A549 (cell line): ENCODE measurements around the gene CDKN2AIPNL. TPM values are rescaled to one million over a fixed set of nuclear protein-coding genes. Genes with fewer than 3 reads are reported as not detected.

ENCODE experiments used
- ATOH8 ChIP-seq: fragments of 250-450 bp; sonication (Bioruptor Pico); IDR thresholded peaks from 2 replicates; pipeline ENCODE4 v1.5.0; 2020; ENCODE audit warnings: low read depth, mild to moderate bottlenecking, moderate library complexity
- BCL3 ChIP-seq: fragments of >200 bp; sonication (Bioruptor Twin); formaldehyde crosslinking; IDR thresholded peaks from 3 replicates; pipeline ENCODE4 v1.6.1; 2016
- CEBPB ChIP-seq, 2 experiments: fragments of >200 bp in 1 of 2; sonication (Bioruptor Twin) in 1 of 2; formaldehyde crosslinking in 1 of 2; IDR thresholded peaks; 2 replicates each; pipeline ENCODE4 v1.6.1; 2012 to 2016
- EHF ChIP-seq: fragments of 250-450 bp; sonication (Bioruptor Pico); IDR thresholded peaks from 2 replicates; pipeline ENCODE4 v1.5.0; 2020; ENCODE audit warnings: mild to moderate bottlenecking
- ELK1 ChIP-seq: fragments of 150-350 bp; IDR thresholded peaks from 2 replicates; pipeline ENCODE4 v1.6.1; 2014; ENCODE audit warnings: low read depth, mild to moderate bottlenecking, low read length
- ESRRA ChIP-seq: fragments of 150-350 bp; IDR thresholded peaks from 2 replicates; pipeline ENCODE4 v1.6.1; 2014; ENCODE audit warnings: mild to moderate bottlenecking, low read length, borderline replicate concordance
- FOSB ChIP-seq: fragments of 250-450 bp; sonication (Bioruptor Pico); IDR thresholded peaks from 2 replicates; pipeline ENCODE4 v1.5.0; 2020; ENCODE audit warnings: mild to moderate bottlenecking, moderate library complexity
- FOXS1 ChIP-seq: fragments of 250-450 bp; sonication (Bioruptor Pico); IDR thresholded peaks from 2 replicates; pipeline ENCODE4 v1.5.0; 2020; ENCODE audit warnings: mild to moderate bottlenecking, moderate library complexity
- HOXA7 ChIP-seq: fragments of 250-450 bp; sonication (Bioruptor Pico); IDR thresholded peaks from 2 replicates; pipeline ENCODE4 v1.5.0; 2020; ENCODE audit warnings: mild to moderate bottlenecking, moderate library complexity
- HOXB13 ChIP-seq: fragments of 250-450 bp; sonication (Bioruptor Pico); IDR thresholded peaks from 2 replicates; pipeline ENCODE4 v1.5.0; 2020; ENCODE audit warnings: low read depth, mild to moderate bottlenecking, moderate library complexity
- NR3C1 ChIP-seq: fragments of >200 bp; sonication (Bioruptor Twin); formaldehyde crosslinking; IDR thresholded peaks from 3 replicates; pipeline ENCODE4 v1.6.1; 2017
- POLR2AphosphoS2 ChIP-seq: conservative IDR thresholded peaks from 2 replicates; pipeline ENCODE4 v1.6.1; 2012; ENCODE audit warnings: low read length, improper control_type of control experiment, inconsistent platforms
- RAD21 ChIP-seq, 2 experiments: fragments of >200 bp in 1 of 2; sonication (Bioruptor Twin) in 1 of 2; formaldehyde crosslinking in 1 of 2; IDR thresholded peaks in 1 of 2; conservative IDR thresholded peaks in 1 of 2; 2 replicates in 1 of 2; 3 replicates in 1 of 2; pipeline ENCODE4 v1.6.1; 2012 to 2018; ENCODE audit warnings: inconsistent platforms in 1 of 2
- SMC3 ChIP-seq: fragments of >200 bp; sonication (Bioruptor Twin); formaldehyde crosslinking; IDR thresholded peaks from 3 replicates; pipeline ENCODE4 v1.6.1; 2018; ENCODE audit warnings: inconsistent platforms
- ZSCAN20 ChIP-seq: fragments of 250-450 bp; sonication (Bioruptor Pico); IDR thresholded peaks from 2 replicates; pipeline ENCODE4 v1.8.0; 2022; ENCODE audit warnings: mild to moderate bottlenecking, moderate library complexity
- polyA plus RNA-seq, 4 experiments: library from polyadenylated mRNA; depleted of rRNA in 3 of 4; stranded (reverse); fragments of >200 nt; fragmentation: RNase III in 1 of 4; extraction: RNeasy Plus Mini Kit Qiagen cat#74134 plus additional on column Dnase treatment in 1 of 4; gene quantifications; 2 replicates in 3 of 4; 3 replicates in 1 of 4; pipeline ENCODE4 v1.2.3, GENCODE V29; 2011 to 2017
- TF ChIP-seq, protein P1 (sequence below): IDR thresholded peaks from 2 replicates; pipeline ENCODE4 v1.6.1; 2012
- TF ChIP-seq, protein P2 (sequence below): IDR thresholded peaks from 2 replicates; pipeline ENCODE4 v1.6.1; 2012; ENCODE audit warnings: low read depth, borderline replicate concordance
- TF ChIP-seq, protein P3 (sequence below): fragments of >200 bp; sonication (Bioruptor Twin); formaldehyde crosslinking; IDR thresholded peaks from 3 replicates; pipeline ENCODE4 v1.5.1; 2016
- TF ChIP-seq, protein P4 (sequence below): fragments of 200-600 bp; sonication (generic); IDR thresholded peaks from 2 replicates; pipeline ENCODE4 v1.6.1; 2016; ENCODE audit warnings: antibody characterized with exemption, mild to moderate bottlenecking, moderate library complexity

The CDKN2AIPNL gene
- polyA plus RNA-seq, 2 of the 4 experiments (the other 2 are of a cell fraction): 48.0 to 49.9 TPM

DNA sequence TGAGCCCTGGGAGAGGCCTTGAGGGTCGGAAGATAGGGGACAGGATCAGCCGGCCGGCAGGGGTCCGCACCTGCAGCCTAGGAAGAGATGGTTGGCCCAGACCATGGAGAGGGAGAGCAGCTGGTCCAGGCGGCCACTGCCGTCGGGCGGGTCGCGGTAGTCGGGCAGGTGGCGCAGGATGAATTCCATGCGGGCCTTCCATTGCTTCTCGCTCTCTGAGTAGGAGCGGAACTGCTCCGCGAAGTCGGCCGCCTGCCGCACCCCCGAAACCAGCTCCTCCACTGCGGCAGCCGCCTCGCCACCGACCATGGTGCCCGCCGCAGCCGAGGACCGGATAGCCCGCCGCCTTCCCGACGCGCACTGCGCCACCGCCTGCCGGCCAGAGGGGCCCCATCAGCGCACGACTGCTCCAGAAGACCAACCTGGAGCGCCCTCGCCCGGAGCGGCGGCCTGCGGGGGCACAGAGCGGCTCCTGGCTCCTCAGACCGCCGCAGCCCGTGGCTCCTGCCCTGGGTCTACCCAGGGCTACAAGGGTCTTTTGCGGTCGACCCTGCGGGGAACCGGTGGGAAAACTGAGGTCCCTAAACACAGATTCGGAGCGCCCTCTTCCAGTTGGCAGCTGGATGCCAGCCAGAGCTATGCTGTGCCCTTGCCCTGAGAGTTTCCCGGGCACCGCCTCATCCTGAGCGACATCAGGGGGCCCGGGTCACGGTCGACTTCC, at the start of gene CDKN2AIPNL (continued):
- TF ChIP-seq ATOH8: no peak
- peak; percentile 98 for TF ChIP-seq SMC3
- TF ChIP-seq ELK1: no peak
- no peak for TF ChIP-seq CEBPB (IDR thresholded peaks at IDR 0.05)
- TF ChIP-seq, protein P1, sequence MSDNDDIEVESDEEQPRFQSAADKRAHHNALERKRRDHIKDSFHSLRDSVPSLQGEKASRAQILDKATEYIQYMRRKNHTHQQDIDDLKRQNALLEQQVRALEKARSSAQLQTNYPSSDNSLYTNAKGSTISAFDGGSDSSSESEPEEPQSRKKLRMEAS: peak; percentile 97
- no peak for TF ChIP-seq HOXA7
- TF ChIP-seq, protein P2, sequence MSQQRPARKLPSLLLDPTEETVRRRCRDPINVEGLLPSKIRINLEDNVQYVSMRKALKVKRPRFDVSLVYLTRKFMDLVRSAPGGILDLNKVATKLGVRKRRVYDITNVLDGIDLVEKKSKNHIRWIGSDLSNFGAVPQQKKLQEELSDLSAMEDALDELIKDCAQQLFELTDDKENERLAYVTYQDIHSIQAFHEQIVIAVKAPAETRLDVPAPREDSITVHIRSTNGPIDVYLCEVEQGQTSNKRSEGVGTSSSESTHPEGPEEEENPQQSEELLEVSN: peak; percentile 85
- no peak for TF ChIP-seq HOXB13 (CRISPR knock-in tag)
- no peak for TF ChIP-seq EHF (CRISPR knock-in tag)
- peak; percentile 79; the same call in 2 of the 3 replicates for TF ChIP-seq BCL3
- TF ChIP-seq, protein P3, sequence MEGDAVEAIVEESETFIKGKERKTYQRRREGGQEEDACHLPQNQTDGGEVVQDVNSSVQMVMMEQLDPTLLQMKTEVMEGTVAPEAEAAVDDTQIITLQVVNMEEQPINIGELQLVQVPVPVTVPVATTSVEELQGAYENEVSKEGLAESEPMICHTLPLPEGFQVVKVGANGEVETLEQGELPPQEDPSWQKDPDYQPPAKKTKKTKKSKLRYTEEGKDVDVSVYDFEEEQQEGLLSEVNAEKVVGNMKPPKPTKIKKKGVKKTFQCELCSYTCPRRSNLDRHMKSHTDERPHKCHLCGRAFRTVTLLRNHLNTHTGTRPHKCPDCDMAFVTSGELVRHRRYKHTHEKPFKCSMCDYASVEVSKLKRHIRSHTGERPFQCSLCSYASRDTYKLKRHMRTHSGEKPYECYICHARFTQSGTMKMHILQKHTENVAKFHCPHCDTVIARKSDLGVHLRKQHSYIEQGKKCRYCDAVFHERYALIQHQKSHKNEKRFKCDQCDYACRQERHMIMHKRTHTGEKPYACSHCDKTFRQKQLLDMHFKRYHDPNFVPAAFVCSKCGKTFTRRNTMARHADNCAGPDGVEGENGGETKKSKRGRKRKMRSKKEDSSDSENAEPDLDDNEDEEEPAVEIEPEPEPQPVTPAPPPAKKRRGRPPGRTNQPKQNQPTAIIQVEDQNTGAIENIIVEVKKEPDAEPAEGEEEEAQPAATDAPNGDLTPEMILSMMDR: peak; percentile 76
- no peak for TF ChIP-seq ZSCAN20 (CRISPR knock-in tag)
- no peak for TF ChIP-seq ESRRA
- no peak for TF ChIP-seq POLR2AphosphoS2
- TF ChIP-seq, protein P4, sequence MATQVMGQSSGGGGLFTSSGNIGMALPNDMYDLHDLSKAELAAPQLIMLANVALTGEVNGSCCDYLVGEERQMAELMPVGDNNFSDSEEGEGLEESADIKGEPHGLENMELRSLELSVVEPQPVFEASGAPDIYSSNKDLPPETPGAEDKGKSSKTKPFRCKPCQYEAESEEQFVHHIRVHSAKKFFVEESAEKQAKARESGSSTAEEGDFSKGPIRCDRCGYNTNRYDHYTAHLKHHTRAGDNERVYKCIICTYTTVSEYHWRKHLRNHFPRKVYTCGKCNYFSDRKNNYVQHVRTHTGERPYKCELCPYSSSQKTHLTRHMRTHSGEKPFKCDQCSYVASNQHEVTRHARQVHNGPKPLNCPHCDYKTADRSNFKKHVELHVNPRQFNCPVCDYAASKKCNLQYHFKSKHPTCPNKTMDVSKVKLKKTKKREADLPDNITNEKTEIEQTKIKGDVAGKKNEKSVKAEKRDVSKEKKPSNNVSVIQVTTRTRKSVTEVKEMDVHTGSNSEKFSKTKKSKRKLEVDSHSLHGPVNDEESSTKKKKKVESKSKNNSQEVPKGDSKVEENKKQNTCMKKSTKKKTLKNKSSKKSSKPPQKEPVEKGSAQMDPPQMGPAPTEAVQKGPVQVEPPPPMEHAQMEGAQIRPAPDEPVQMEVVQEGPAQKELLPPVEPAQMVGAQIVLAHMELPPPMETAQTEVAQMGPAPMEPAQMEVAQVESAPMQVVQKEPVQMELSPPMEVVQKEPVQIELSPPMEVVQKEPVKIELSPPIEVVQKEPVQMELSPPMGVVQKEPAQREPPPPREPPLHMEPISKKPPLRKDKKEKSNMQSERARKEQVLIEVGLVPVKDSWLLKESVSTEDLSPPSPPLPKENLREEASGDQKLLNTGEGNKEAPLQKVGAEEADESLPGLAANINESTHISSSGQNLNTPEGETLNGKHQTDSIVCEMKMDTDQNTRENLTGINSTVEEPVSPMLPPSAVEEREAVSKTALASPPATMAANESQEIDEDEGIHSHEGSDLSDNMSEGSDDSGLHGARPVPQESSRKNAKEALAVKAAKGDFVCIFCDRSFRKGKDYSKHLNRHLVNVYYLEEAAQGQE: no peak
- no peak for TF ChIP-seq FOXS1 (CRISPR knock-in tag)
- TF ChIP-seq RAD21 (conservative IDR thresholded peaks at IDR 0.05 in 1 of 2, IDR thresholded peaks at IDR 0.05 in 1 of 2): peak; percentile 67 to 87
- no peak for TF ChIP-seq NR3C1
- TF ChIP-seq FOSB: no peak
